ENCODE measurements around the gene SLC25A47.

The SLC25A47 gene

DNA sequence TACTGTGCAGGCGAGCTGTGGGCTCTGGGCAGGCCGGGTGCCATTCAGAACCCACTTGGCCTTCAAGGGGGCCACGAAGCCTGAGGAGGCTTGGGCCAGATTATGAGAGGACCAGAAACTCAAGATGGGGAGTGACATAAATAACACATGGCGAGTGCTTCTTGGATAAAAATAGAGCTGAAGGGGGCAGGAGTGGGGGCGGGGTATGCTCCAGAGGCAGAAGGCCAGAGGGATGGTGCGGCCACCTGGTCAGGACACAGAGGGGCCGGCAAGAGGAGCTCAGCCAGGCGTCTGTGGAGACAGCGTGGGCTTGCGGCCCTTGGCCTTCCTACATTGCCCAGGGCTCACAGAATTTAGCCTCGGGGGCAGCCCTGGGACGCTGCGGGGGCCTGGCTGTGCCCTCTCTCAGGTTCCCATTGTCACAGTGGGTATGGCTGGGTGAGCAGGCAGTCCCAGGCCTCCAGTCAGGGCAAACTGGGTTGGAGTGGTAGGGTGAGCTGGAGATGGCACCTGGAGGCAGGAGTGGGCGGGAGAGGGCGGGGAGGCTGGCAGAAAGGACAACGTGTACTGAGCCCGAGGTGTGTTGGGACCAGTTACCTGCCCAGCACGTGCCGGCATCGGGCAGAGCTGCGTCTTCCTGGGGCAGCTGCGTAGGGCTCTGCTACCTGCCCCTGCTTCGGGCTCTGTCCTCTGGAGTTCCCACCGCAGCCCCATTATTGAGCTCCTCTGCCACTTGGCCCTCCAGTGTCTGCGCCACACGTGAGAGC lies 9.5 kb upstream of the SLC25A47 start:
- no peaks in the 10 kb centered on the region for H3K9me2 ChIP-seq (replicated peaks; ENCODE audit: low read depth, low read length)
- H3K36me3 ChIP-seq (ENCODE audit: insufficient read depth, low read length), result no peaks in the 10 kb centered on the region
- no peaks in the 10 kb centered on the region for H3K79me2 ChIP-seq (ENCODE audit: insufficient read depth, low read length)
- H3K27me3 ChIP-seq (ENCODE audit: insufficient read depth, low read length, poor library complexity, severe bottlenecking), result no peaks in the 10 kb centered on the region
- no peak overlapping the region for H2AFZ ChIP-seq (ENCODE audit: low read length)
- no peak overlapping the region for H3K9ac ChIP-seq (ENCODE audit: low read depth, low read length, poor library complexity, severe bottlenecking)
- H3K9me3 ChIP-seq (ENCODE audit: insufficient read depth, low read depth, low read length), result no peaks in the 10 kb centered on the region
- H3K4me1 ChIP-seq (ENCODE audit: insufficient read depth, low read length, poor library complexity, severe bottlenecking), result peaks cover 5% of the 10 kb centered on the region
- no peak overlapping the region for H3K4me3 ChIP-seq (ENCODE audit: low read length, poor library complexity, severe bottlenecking)
- no peak overlapping the region for H3K4me2 ChIP-seq (ENCODE audit: low read depth, low read length, poor library complexity, severe bottlenecking)
- no peaks in the 10 kb centered on the region for H3F3A ChIP-seq (ENCODE audit: low read depth)
- TF ChIP-seq EZH2phosphoT487 (IDR thresholded peaks at IDR 0.05; ENCODE audit: borderline replicate concordance), result no peak
- TF ChIP-seq, protein P1, sequence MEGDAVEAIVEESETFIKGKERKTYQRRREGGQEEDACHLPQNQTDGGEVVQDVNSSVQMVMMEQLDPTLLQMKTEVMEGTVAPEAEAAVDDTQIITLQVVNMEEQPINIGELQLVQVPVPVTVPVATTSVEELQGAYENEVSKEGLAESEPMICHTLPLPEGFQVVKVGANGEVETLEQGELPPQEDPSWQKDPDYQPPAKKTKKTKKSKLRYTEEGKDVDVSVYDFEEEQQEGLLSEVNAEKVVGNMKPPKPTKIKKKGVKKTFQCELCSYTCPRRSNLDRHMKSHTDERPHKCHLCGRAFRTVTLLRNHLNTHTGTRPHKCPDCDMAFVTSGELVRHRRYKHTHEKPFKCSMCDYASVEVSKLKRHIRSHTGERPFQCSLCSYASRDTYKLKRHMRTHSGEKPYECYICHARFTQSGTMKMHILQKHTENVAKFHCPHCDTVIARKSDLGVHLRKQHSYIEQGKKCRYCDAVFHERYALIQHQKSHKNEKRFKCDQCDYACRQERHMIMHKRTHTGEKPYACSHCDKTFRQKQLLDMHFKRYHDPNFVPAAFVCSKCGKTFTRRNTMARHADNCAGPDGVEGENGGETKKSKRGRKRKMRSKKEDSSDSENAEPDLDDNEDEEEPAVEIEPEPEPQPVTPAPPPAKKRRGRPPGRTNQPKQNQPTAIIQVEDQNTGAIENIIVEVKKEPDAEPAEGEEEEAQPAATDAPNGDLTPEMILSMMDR (conservative IDR thresholded peaks at IDR 0.05; ENCODE audit: low read length), result no peak
- no peaks in the 10 kb centered on the region for H4K20me1 ChIP-seq (ENCODE audit: insufficient read depth, low read length, poor library complexity, severe bottlenecking)

GRCh38 chr14:100314724-100315123 lies 8.4 kb upstream of the SLC25A47 start:
- no peaks in the 10 kb centered on the region for H3F3A ChIP-seq (ENCODE audit: low read depth)
- H3K4me1 ChIP-seq (ENCODE audit: insufficient read depth, low read length, poor library complexity, severe bottlenecking), result no peaks in the 10 kb centered on the region
- no peak overlapping the region for H2AFZ ChIP-seq (ENCODE audit: low read length)
- H3K9me2 ChIP-seq (replicated peaks; ENCODE audit: low read depth, low read length), result no peaks in the 10 kb centered on the region
- no peaks in the 10 kb centered on the region for H3K36me3 ChIP-seq (ENCODE audit: insufficient read depth, low read length)
- H3K9ac ChIP-seq (ENCODE audit: low read depth, low read length, poor library complexity, severe bottlenecking), result no peak overlapping the region
- H3K27me3 ChIP-seq (ENCODE audit: insufficient read depth, low read length, poor library complexity, severe bottlenecking), result no peaks in the 10 kb centered on the region
- H3K4me3 ChIP-seq (ENCODE audit: low read length, poor library complexity, severe bottlenecking), result no peak overlapping the region
- H3K4me2 ChIP-seq (ENCODE audit: low read depth, low read length, poor library complexity, severe bottlenecking), result no peak overlapping the region
- H3K9me3 ChIP-seq (ENCODE audit: insufficient read depth, low read depth, low read length), result no peaks in the 10 kb centered on the region
- TF ChIP-seq EZH2phosphoT487 (IDR thresholded peaks at IDR 0.05; ENCODE audit: borderline replicate concordance), result no peak
- TF ChIP-seq, protein P1 (conservative IDR thresholded peaks at IDR 0.05; ENCODE audit: low read length), result no peak
- H3K79me2 ChIP-seq (ENCODE audit: insufficient read depth, low read length), result no peaks in the 10 kb centered on the region
- H4K20me1 ChIP-seq (ENCODE audit: insufficient read depth, low read length, poor library complexity, severe bottlenecking), result no peaks in the 10 kb centered on the region

GRCh38 chr14:100317389-100317788 lies 5.8 kb upstream of the SLC25A47 start:
- Histone ChIP-seq H3K27me3 (ENCODE audit: insufficient read depth, low read length, poor library complexity, severe bottlenecking) (no peaks in the 10 kb centered on the region), H2AFZ (ENCODE audit: low read length) (no peak overlapping the region), H3K9me3 (ENCODE audit: insufficient read depth, low read depth, low read length) (no peaks in the 10 kb centered on the region), H3K36me3 (ENCODE audit: insufficient read depth, low read length) (no peaks in the 10 kb centered on the region), H3K79me2 (ENCODE audit: insufficient read depth, low read length) (no peaks in the 10 kb centered on the region), H3K4me1 (ENCODE audit: insufficient read depth, low read length, poor library complexity, severe bottlenecking) (no peaks in the 10 kb centered on the region), H3K4me2 (ENCODE audit: low read depth, low read length, poor library complexity, severe bottlenecking) (no peak overlapping the region), H4K20me1 (ENCODE audit: insufficient read depth, low read length, poor library complexity, severe bottlenecking) (no peaks in the 10 kb centered on the region), H3K9ac (ENCODE audit: low read depth, low read length, poor library complexity, severe bottlenecking) (no peak overlapping the region), H3F3A (ENCODE audit: low read depth) (no peaks in the 10 kb centered on the region), H3K9me2 (replicated peaks; ENCODE audit: low read depth, low read length) (no peaks in the 10 kb centered on the region), H3K4me3 (ENCODE audit: low read length, poor library complexity, severe bottlenecking) (no peak overlapping the region)
- TF ChIP-seq EZH2phosphoT487 (IDR thresholded peaks at IDR 0.05; ENCODE audit: borderline replicate concordance), result no peak
- TF ChIP-seq, protein P1 (conservative IDR thresholded peaks at IDR 0.05; ENCODE audit: low read length), result no peak
